Astrocyte of the spinal cord (primary cell): ENCODE data around the gene FCN2.

Experiments used
- DNase-seq: peaks from one replicate; pipeline ENCODE4 v3.0.0; 2011; ENCODE audit warnings: low read depth, low spot score
- H3K4me3 ChIP-seq: 2 replicates; pipeline ENCODE4 v1.5.1; 2011; ENCODE audit warnings: low read depth, mild to moderate bottlenecking, low read length, moderate library complexity
- in situ Hi-C: cut with HindIII; loops from 2 replicates; pipeline ENCODE4 v1.10.0; 2017; ENCODE audit warnings: low sequenced_read_pairs
- TF ChIP-seq, protein P1 (sequence below): IDR thresholded peaks from 2 replicates; pipeline ENCODE4 v1.5.1; 2012; ENCODE audit warnings: low read depth, mild to moderate bottlenecking, low read length, inconsistent platforms

Gene FCN2

DNA sequence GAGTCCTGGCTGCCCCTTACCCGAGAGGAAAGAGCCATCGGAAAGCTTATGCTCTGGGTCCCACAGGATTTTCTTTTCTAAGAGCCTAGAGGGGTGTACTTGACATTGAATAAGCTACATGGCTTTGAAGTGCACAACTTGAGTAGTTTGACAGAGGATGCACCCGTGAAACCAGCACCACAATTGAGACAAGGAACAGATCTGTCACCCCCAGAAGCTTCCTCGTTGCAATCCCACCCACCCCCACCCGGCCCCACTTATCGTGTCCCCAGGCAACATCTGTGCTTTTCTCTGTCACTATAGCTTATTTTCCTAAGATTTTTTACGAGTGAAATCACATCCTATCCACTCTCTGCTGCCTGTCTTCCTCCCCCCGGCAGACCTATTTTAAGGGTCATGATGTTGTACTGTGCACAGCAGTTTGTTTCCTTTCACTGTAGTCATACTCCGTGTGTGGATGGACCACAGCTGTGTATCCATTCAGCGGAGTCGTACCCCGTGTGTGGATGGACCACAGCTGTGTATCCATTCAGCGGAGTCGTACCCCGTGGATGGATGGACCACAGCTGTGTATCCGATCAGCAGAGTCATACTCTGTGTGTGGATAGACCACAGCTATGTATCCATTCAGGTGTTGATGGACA lies 8.8 kb upstream of the FCN2 start:
- in situ Hi-C loops, result no loop called here
- peak; percentile 43 for DNase-seq
- TF ChIP-seq, protein P1, sequence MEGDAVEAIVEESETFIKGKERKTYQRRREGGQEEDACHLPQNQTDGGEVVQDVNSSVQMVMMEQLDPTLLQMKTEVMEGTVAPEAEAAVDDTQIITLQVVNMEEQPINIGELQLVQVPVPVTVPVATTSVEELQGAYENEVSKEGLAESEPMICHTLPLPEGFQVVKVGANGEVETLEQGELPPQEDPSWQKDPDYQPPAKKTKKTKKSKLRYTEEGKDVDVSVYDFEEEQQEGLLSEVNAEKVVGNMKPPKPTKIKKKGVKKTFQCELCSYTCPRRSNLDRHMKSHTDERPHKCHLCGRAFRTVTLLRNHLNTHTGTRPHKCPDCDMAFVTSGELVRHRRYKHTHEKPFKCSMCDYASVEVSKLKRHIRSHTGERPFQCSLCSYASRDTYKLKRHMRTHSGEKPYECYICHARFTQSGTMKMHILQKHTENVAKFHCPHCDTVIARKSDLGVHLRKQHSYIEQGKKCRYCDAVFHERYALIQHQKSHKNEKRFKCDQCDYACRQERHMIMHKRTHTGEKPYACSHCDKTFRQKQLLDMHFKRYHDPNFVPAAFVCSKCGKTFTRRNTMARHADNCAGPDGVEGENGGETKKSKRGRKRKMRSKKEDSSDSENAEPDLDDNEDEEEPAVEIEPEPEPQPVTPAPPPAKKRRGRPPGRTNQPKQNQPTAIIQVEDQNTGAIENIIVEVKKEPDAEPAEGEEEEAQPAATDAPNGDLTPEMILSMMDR, result no peak
- H3K4me3 ChIP-seq, result no peak overlapping the region

DNA sequence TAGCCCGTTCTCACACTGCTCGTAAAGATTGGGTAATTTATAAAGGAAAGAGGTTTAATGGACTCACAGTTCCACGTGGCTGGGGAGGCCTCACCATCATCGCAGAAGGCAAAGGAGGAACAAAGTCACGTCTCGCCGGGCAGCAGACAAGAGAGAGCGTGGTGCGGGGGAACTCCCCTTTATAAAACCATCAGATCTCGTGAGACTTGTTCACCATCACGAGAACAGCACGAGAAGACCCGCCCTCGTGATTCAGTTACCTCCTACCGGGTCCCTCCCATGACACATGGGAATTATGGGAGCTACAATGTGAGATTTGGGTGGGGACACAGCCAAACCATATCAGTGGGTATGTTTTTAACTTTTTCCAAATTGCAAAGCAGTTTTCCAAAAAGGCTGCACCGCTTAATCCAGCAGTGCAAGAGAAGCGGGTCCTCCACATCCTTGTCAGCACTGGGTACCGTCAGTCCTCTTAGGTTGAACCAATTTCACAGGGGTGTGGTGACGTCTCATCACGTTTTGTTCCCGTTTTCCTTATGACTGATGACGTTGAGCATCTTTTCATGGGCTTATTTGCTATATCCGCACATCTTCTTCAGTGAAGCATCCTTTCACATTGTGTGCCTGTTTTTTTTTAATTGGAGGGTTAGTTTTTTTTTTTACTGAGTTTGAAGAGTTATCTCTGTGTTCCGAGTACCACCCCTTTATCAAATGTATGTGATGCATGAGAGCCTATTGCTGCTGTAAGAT lies 8.0 kb upstream of the FCN2 start:
- TF ChIP-seq, protein P1, result no peak
- DNase-seq, result no peak
- in situ Hi-C loops, result no loop called here
- H3K4me3 ChIP-seq, result no peak overlapping the region

DNA sequence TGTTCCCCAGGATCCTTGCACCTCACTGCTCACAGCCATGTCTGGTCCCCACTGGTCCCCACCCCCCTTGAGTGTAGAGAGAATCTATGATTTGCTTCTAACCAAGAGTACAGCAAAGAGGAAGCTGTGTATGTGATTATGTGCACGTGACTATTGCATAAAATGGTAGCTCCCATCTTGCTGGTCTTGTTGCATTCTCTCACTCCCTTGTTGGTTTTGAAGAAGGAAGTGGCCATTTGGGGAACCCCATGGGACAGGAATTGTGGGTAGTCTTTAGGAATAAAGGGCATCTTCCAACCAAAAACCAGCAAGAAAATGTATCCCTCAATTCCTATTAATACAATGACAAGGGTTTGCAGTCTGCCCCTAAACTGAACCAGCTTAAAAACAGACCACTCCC lies 5.2 kb upstream of the FCN2 start:
- DNase-seq, result no peak
- TF ChIP-seq, protein P1, result no peak
- in situ Hi-C loops, result no loop called here
- H3K4me3 ChIP-seq, result no peak overlapping the region

DNA sequence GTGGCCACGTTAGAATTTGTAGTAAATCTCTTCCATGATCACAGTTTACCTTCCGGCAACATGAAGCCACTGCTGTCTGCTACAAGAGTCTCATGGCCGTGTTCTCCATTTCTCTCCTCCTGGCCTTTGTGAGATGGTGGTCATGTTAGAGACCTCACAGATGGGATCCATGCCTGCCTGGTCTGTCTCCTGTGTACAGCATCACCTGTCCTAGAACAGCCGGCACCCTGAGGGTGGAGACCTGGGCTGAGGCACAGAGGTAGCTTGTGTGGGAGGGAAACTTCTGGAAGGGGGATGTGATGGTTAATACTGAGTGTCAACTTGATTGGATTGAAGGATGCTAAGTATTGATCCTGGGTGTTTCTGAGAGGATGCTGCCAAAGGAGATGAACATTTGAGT lies 3.1 kb upstream of the FCN2 start:
- TF ChIP-seq, protein P1, result no peak
- in situ Hi-C loops, result no loop called here
- DNase-seq, result no peak
- no peak overlapping the region for H3K4me3 ChIP-seq

DNA sequence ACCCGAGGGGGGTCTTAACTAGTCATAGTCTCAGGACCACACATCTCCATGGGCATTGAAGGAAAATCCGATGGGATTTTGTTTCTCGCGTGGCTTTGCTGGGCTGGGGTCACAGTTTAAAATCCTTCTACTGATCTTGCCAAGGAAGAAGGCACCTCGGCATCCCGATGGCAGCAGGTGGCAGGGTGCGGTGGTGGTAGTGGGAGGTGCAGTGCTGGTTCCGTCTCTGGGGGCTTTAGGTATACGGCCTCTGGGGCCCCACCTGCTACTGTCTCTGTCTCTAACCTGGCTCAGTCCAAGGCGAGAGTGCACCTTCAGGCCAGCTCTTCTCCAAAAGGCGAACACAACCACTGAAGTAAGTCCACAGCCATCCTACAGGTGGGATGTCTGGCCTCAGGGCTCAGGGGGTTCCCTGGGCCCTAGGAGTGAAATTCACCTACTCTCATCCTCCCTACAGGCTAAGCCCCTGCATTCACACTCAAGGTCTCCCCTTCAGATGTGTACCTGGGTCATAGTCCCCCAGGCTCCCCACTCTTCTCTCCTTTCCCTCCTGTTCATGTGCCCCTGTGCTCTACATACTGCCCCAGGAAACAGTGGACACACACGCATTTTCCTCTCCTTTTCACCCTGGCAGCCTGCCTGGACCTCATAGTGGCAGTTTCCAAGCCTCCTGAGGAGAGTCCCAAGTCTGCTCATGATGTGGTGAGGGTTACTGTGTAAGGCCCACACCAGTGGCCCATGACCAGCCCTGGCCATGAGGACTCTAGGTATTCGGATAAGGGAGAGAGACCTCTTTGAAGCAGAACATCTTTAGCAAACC lies 736 bp upstream of the FCN2 start:
- H3K4me3 ChIP-seq, result no peak overlapping the region
- in situ Hi-C loops, result no loop called here
- TF ChIP-seq, protein P1, result no peak
- DNase-seq, result no peak

DNA sequence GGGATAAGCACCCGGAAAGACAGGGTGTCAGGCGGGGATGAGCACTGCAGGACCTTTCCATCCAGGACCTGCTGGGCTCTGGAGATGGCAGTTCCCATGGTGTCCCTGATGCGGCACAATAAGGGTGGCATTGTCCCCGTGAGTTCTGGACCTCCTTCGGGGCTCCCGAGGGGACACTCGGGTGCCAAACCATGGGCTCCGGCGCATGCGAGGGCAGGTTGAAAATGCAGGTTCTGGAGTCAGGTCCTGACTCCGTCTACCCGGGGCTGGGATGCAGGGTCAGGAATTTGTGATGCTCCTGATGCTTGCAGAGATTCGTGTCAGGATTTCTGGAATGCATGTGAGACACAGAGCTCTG lies 682 bp downstream of the FCN2 start:
- DNase-seq, result no peak
- H3K4me3 ChIP-seq, result no peak overlapping the region
- in situ Hi-C loops, result no loop called here
- TF ChIP-seq, protein P1, result no peak
